ENCODE results near the gene TBX2. TPM values are rescaled to one million over a fixed set of nuclear protein-coding genes. Genes with fewer than 3 reads are reported as not detected.

Gene TBX2
- total RNA-seq, 1 experiment from 2014 or later, result not detected

DNA sequence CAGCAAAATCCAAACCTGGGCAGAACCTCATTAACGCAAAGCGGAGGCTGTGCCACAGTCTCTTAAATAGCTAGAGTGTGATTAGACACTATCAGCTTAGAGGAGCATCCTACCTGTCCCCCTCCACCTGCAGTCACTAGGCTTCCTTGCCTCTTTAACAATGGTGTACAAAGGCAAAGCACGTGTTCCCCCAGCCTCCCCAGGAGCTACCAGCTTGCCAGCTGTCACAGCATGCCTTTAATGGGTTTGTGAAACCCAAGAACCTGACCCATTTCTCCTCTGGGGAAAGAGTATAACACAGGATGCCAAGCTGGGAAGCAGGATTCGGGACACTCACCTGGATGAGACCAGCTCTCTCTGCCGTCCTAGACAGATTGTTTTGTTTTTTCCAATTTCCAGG lies 37.2 kb upstream of the TBX2 start:
- no peak overlapping the region for H3K18ac ChIP-seq (ENCODE audit: insufficient read length, low read depth, low read length)
- H3K4me1 ChIP-seq (ENCODE audit: insufficient read depth, low read length), result no peaks in the 10 kb centered on the region
- H3K9me3 ChIP-seq (ENCODE audit: control insufficient read depth, low read depth, low read length), result no peaks in the 10 kb centered on the region
- peaks cover 12 to 24% of the 10 kb centered on the region in 2 experiments for H3K4me1 Mint-ChIP-seq
- H3K23me2 ChIP-seq (ENCODE audit: insufficient read length, low read depth, low read length, poor library complexity, severe bottlenecking), result no peaks in the 10 kb centered on the region
- H2BK15ac ChIP-seq (ENCODE audit: low read depth, low read length), result no peak overlapping the region
- H3K4me2 ChIP-seq (ENCODE audit: insufficient read depth, insufficient read length, low read length), result no peak overlapping the region
- H2BK120ac ChIP-seq (ENCODE audit: low read depth, low read length, poor library complexity, severe bottlenecking), result no peak overlapping the region
- H3K36me3 Mint-ChIP-seq (ENCODE audit: insufficient read depth in 1 of 3, low read depth in 3 of 3), result no peaks in the 10 kb centered on the region; a peak in 1 of 7 replicates
- no peak overlapping the region for H3K14ac ChIP-seq (ENCODE audit: insufficient read depth, low read length)
- H4K5ac ChIP-seq (ENCODE audit: insufficient read length, low read depth, low read length), result no peak overlapping the region
- H4K8ac ChIP-seq (replicated peaks; ENCODE audit: insufficient read length, low read depth, low read length), result no peak overlapping the region
- no peak overlapping the region for H3K4ac ChIP-seq (ENCODE audit: low read depth, low read length)
- H2AFZ ChIP-seq (ENCODE audit: low read length), result no peak overlapping the region
- H2AK5ac ChIP-seq (ENCODE audit: insufficient read length, low read length), result no peak overlapping the region
- H3K9ac ChIP-seq (ENCODE audit: extremely low read depth, insufficient read length, low read length), result no peak overlapping the region
- no peaks in the 10 kb centered on the region; the same call in 1 of the 2 replicates for H3K27me3 Mint-ChIP-seq (ENCODE audit: low read depth)
- no peaks in the 10 kb centered on the region for H3K79me1 ChIP-seq (ENCODE audit: insufficient read depth, low read depth, low read length, poor library complexity, severe bottlenecking)
- H3K56ac ChIP-seq (ENCODE audit: insufficient read length, low read depth, low read length), result no peak overlapping the region
- peaks cover 0 to 2% of the 10 kb centered on the region in 2 experiments; a peak in 1 of 5 replicates for H3K9me3 Mint-ChIP-seq
- DNase-seq, result no peak
- H2BK12ac ChIP-seq (ENCODE audit: insufficient read length, low read depth, low read length), result no peak overlapping the region
- H3K23ac ChIP-seq (ENCODE audit: insufficient read length, low read depth, low read length), result no peak overlapping the region
- H3K27ac Mint-ChIP-seq, result no peak overlapping the region
- no peak overlapping the region for H2BK5ac ChIP-seq (ENCODE audit: insufficient read length, low read length)
- TF ChIP-seq, protein P1, sequence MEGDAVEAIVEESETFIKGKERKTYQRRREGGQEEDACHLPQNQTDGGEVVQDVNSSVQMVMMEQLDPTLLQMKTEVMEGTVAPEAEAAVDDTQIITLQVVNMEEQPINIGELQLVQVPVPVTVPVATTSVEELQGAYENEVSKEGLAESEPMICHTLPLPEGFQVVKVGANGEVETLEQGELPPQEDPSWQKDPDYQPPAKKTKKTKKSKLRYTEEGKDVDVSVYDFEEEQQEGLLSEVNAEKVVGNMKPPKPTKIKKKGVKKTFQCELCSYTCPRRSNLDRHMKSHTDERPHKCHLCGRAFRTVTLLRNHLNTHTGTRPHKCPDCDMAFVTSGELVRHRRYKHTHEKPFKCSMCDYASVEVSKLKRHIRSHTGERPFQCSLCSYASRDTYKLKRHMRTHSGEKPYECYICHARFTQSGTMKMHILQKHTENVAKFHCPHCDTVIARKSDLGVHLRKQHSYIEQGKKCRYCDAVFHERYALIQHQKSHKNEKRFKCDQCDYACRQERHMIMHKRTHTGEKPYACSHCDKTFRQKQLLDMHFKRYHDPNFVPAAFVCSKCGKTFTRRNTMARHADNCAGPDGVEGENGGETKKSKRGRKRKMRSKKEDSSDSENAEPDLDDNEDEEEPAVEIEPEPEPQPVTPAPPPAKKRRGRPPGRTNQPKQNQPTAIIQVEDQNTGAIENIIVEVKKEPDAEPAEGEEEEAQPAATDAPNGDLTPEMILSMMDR (conservative IDR thresholded peaks at IDR 0.05), result no peak
- H3K27me3 ChIP-seq (ENCODE audit: insufficient read depth, low read length), result no peaks in the 10 kb centered on the region
- no peaks in the 10 kb centered on the region for H4K20me1 ChIP-seq (ENCODE audit: control insufficient read depth, insufficient read depth, insufficient read length)
- no peak overlapping the region for H3K4me3 Mint-ChIP-seq
- H3K79me2 ChIP-seq (ENCODE audit: insufficient read depth, low read length), result no peaks in the 10 kb centered on the region
- H3K27ac ChIP-seq (ENCODE audit: insufficient read length, low read depth, low read length), result no peak overlapping the region
- no peak overlapping the region for H2BK20ac ChIP-seq (ENCODE audit: low read depth, low read length, poor library complexity, severe bottlenecking)
- no peak overlapping the region for H4K91ac ChIP-seq (ENCODE audit: insufficient read length, low read depth, low read length)
- no CpG with 5 or more reads among the region's 5 CpGs for WGBS (ENCODE audit: extremely low coverage, insufficient read length, low lambda C conversion rate)
- H3T11ph ChIP-seq (ENCODE audit: low read length), result no peak overlapping the region

Data from H9 (cell line).